ENCODE measurements around the gene CRELD2. TPM values are rescaled to one million over a fixed set of nuclear protein-coding genes. Genes with fewer than 3 reads are reported as not detected.

The CRELD2 gene
- total RNA-seq, 1 donor from 2014 or later: 73.9 TPM

DNA sequence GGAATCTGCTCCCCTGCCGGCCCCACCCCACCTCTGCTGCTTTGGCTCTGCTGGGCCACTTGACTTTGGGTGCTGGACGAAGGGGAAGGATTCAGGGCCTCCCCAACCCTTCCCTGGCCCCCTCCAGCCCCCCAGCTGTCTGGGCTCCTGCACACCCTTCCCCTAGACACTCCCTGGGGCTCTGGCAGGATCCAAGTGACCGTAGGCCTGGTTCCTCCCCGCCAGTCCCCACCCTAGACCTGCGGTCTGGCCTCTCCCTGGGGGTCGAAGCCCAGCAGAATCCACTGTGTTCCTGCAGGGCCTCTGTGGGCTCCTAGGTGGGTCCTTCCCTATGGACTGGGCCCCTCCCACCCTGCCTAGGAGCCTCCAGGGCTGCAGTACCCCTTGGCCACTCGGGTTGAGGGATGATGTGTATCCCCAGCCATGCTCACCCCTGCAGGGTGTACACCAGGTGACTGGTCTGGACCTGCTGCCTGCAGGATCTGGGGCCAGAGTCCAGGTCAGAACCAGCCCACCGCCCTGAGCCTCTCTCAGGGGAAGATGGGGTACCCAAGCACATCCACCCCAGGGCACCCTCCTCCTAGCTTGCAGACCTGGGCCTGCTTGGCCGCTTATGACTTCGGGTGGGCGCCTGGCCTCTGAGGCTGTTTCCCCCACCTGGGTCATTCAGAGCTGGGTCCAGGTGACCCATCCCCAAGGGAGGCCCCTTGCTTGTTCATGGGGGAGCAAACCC, 47.8 kb downstream of the CRELD2 start:
- intact Hi-C loops (cut with micrococcal nuclease): no loop called here

DNA sequence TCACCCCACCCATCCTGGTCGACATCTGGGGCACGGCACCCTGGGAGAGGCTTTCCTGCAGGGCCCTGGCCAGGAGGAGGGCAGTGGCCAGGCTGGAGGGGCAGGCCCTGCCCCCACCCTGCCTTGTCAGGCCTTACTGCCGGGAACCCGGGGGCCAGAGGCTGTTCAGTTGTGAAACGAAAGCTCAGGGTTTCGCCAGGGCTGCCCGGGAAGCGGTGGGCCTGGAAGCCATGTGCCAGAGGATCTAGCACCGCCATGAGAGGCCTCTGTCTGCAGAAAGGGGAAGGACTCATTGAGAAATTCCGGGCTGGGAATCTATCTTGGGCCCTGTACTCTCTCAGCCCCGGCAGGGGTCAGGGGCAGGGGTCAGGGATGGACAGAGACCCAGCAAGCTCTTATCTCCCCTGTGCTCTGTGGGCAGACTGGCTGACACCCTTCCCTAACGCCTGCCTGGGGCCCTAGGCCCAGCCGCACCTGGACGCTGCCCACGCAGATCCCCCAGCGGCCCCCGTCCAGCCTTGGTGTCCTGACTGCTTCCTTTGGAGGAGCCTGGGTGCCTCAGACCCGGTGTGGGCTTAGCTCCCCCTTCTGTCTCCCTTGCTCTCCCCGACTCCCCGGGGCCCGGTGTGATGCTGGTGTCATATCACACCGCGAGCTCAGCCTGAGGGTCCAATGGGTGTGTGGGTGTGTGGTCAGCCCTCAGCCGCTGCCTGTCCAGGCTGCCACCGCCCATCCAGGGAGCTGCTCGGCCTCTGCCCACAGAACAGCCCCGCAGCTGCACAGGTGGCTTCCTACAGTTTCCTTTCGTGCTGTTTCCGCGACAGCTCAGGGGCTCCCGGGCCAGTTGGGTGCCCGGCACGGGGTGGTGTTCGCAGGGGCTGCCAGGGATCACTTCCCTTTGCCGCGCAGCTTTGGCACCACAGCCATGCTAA, 48.6 kb downstream of the CRELD2 start:
- intact Hi-C loops (cut with micrococcal nuclease): no loop called here

DNA sequence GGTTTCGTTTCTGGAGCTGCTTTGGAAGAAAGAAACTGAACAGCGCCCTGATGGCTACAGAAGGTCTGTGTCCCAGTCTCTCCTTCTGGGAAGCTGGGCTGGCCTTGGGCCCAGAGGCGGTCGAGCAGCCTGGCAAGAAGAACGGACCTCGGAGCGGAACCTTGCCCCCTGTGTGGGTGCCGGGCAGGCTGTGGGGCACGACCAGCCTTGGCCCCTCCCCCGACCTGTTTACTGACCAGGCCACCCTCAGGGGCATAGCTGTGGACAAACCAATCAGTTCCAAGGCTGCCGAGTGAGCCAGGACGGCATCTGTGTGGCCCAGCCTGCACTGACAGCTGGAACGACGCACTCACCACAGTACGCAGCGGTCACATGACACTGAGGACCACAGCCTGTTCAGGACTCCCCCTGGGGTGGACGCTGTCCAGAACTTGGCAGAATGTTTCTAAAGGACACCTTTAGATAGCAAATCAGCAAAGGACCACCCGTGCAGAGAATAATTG, 49.3 kb downstream of the CRELD2 start:
- intact Hi-C loops (cut with micrococcal nuclease): no loop called here

DNA sequence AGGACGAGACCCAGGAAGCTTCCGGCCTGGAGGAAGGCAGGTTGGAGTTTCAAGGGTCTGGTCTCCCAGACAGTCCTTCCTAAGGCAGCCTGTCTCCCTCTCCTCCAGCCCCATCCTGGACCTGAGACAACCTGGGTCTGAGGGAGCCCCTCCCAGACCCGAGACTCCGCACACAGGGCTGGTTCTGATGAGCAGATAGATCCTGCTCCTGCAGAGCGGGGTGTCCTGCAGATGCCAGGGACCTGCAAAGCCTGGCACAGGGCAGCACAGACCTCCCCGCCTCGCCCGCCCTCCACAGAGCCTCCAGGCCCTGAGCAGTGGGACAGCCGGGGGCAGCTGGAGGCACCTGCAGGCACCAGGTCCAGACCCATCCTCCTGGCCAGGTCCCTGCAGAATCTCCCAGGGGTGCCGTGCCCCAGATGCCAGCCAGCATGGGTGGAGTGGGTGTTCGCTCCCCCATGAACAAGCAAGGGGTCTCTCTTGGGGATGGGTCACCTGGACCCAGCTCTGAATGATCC, 49.9 kb downstream of the CRELD2 start:
- intact Hi-C loops (cut with micrococcal nuclease): no loop called here

DNA sequence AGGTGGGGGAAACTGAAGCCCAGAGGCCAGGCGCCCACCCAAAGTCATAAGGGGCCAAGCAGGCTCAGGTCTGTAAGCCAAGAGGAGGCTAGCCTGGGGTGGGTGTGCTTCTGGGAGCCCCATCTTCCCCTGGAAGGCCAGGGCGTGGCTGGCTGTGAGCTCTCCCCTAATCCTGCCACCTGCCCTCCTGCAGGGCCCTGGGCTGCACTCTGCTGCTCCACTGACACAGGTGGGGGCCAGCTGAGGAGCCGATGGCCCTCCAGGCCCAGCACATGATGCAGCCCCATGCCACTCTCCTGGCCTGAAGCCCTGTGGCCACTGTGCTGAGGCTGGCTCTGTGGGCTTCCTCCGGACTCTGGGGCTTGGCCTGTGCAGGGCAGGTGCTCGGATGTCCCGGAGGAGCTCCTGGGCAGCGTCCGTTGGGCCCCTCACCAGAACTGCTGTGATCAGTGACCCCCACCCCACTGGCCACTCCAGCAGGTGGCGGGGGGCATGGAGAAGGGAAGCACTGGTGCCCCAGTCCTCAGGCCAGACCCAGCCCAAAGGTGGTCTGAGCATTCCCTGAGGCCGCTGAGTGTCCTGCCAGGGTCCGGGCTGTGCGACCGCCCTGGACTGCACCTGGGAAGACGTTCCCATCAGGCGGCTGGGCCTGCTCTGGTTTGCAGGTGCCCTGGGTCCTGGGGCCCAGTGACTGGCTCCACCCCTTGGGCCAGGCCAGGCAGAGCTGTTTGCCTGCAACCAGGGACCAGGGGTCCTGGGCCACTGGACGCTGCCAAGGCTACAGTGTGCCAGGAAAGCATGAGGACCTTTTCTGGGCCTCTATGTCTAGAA, 50.6 kb downstream of the CRELD2 start:
- intact Hi-C loops (cut with micrococcal nuclease): no loop called here

DNA sequence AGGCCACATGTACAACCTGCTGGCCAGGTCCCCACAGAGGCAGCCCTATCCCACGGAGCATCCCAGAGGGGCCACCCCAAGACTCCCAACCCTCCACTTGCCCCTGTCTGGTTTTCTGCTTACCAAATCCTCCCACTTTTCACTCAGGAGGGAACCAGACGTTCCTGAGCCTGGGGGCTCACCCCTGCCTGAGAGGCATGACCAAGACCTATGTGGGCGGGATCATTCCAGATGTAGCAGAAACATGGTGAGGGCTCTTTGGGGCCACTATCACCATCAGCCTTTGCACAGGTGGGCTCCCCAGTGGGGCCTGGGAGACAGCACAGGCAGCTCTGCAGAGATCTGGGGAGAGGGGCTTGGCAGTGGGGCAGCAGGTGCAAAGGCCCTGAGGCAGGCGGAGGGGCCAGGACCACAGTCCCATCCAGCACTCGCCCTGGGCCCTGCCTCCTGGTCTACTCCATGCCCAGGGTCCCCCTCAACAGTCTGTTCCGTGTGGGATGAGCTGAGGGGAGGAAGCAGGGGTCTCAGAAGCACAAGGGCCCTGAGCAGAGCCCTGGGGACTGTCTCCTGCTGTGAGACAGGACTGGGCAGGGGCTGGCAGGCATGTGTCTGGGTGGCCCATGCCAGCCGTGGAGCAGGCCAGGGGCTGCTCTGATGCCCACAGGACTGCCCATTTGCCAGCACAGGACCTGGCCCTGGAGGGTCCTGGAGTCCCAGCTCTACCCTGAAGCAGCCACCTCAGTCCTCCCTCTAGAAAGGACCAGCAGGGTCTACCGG, 51.5 kb downstream of the CRELD2 start:
- intact Hi-C loops (cut with micrococcal nuclease): loop anchor here (2.0 kb wide), 1 partner anchor 33 kb away; no protein-coding TSS in a partner anchor

DNA sequence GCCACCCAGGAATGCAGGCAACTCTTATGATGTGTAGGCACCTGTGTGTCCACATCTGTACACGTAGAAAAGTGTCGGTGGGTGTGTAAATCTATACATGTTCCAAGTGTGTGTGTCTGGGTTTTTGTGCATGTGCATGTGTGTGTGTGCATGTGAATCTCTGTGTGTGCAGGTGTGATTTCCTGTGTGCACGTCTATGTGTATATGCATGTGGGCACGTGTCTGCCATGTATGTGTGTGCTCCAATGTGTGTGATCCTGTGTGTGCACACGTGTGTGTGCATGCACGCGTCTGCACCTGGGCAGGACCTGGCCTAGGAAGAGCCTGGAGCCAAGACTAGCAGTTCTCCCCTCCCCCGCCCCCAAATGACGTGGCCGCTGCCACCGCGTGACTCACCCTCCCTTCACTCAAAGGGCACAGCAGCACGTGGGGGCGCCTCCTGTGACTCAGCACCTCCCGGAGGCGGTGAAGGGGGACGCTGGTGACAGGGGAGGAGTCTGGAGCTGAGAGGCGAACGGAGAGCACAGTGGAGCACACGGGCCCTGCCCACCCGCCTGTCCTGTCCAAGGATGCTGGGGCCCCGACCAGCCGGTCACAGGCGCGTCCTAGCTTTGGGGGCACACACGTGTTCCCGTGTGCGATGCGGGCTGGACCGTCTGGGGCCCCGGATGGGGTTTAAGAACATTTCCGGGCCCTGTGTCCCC, 52.2 kb downstream of the CRELD2 start:
- intact Hi-C loops (cut with micrococcal nuclease): loop anchor here (2.0 kb wide), 1 partner anchor 34 kb away; no protein-coding TSS in a partner anchor

DNA sequence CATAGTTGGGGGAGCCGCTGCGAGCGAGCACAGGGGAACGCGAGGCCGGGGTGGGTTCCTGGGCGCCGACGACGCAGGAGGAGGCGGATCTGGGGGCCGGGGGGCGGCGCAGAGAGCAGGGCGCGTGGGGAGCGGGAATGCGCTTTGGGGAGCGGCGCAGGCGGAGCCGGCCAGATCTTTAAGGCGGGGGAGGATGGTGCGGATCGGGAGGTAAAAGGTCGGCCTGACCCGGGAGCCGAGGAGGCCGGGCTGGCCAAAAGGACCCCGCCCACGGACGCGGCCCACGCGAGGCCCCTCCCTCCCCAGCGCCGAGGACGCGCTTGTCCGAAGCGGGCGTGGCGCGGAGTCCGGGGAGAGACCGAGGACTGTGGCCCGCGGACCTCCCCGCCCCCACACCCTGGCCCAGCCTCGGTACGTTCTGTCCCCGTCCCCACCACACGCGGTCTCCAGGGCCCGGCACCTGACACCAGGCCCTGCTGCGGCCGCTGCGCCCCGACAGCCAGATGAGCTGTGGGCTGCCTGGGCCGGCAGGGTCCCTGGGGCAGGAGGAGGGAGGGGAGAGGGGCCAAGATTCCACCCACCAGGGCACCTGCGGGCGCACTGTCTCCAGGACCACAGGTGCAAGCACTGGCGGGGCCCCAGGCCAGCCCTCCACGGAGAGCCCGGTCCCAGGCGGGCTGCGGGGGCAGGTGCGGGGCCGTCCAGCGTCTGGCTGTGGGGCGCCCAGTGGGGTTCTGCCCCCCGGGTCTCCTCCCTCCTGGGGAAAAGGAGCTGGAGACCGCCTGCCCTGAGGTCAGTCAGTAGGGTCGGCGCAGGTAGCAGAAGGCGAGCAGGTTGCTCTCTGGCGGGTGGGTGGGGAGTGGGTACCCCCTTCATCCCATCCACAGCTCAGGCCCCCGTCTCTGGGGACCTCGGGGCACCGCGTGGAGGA, 53.1 kb downstream of the CRELD2 start:
- intact Hi-C loops (cut with micrococcal nuclease): loop anchor here (2.0 kb wide), 1 partner anchor 35 kb away; no protein-coding TSS in a partner anchor

DNA sequence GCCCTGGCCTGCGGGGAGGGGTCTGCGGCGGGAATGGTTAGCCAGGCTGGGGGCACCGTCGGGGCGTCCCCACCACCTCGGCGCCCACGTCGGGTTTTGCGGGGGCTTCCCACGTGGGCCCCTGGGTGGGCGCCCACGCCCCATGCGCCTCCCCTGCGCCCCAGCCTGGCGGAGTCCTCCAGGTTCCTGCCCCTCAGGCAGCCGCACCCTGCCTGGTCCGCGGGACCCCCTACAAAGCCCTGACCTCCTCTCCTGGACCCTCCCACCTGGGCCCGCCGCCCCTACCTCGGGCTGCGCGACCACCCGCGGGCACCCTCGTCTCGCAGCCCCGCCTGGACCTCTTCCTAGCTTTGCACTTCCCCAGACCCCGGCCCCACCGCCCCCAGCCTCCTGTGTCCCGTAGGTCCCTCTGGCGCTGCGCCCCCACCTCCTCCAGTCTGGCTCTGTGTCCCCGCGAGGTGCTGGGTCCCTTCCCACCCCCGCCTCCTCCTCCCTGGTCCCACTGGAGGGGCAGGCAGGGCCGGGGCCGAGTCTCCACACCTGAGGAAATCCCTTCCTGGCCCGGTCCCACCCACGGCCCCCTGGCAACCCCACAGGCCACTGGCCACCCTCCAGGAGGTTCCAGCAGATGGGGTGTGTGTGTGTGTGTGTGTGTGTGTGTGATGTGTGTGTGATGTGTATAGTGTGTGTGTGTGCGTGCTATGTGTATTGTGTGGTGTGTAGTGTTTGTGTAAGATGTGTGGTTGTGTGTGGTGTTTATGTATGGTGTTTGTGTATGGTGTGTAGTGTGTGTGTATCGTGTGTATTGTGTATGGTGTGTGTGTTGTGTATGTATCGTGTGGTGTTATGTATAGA, 54.0 kb downstream of the CRELD2 start:
- intact Hi-C loops (cut with micrococcal nuclease): no loop called here

DNA sequence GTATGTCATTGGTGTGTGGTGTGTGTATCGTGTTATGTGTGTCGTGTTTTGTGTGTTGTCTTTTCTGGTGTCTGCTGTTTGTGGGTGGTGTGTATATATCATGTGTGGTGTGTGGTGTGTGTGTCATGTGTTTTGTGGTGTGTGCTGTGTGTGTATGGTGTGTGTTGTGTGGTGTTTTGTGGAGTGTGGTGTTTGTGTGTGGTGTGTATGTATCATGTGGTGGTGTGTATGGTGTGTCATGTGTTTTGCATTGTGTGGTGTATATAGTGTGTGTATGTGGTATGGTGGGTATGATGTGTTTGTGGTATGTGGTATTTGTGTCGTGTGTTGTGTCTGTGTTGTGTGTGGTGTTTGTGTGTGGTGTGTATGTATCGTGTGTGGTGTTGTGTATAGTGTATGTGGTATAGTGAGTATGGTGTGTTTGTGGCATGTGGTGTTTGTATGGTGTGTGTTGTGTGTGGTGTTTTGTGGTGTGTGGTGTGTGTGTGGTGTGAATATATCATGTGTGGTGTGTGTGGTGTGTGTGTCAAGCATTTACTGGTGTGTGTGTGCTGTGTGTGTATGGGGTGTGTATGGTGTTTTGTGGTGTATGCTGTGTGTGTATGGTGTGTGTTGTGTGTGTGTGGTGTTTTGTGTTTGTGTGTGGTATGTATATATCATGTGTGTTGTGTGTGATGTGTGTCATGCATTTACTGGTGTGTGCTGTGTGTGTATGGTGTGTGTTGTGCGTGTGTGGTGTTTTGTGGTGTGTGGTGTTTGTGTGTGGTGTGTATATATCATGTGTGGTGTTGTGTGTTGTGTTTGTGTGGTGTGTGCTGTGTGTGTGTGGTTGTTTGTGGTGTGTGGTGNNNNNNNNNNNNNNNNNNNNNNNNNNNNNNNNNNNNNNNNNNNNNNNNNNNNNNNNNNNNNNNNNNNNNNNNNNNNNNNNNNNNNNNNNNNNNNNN, 54.9 kb downstream of the CRELD2 start:
- intact Hi-C loops (cut with micrococcal nuclease): no loop called here

DNA sequence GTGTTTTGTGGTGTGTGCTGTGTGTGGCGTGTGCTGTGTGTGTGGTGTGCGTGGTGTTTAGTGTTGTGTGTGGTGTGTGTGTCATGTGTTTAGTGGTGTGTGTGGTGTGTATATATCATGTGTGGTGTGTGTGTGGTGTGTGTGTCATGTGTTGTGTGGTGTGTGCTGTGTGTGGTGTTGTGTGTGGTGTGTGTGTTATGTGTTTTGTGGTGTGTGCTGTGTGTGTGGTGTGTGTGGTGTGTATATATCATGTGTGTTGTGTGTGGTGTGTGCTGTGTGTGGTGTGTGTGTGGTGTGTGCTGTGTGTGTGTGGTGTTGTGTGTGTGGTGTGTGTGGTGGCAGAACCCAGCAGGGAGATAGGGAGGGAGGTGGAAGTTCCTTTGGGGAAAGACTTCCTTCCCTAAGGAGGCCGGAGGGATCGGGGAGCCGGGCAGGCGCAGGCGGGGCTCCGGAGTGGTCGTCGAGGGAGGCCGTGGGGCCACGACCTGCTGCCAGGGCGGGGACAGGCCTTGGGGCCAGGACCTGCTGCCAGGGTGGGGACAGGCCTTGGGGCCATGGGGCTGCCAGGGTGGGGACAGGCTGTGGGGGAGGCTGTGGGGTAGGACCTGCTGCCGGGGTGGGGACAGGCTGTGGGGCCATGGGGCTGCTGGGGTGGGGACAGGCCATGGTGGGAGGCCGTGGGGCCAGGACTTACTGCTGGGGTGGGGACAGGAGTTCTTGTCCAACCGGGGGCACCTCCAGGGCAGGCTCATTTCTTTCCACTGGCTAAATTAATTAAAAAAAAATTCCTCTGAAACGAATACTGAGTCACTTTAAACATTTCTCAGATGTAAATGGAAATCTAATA, 57.3 kb downstream of the CRELD2 start:
- intact Hi-C loops (cut with micrococcal nuclease): loop anchor here (5.0 kb wide), 1 partner anchor 52 kb away; no protein-coding TSS in a partner anchor

DNA sequence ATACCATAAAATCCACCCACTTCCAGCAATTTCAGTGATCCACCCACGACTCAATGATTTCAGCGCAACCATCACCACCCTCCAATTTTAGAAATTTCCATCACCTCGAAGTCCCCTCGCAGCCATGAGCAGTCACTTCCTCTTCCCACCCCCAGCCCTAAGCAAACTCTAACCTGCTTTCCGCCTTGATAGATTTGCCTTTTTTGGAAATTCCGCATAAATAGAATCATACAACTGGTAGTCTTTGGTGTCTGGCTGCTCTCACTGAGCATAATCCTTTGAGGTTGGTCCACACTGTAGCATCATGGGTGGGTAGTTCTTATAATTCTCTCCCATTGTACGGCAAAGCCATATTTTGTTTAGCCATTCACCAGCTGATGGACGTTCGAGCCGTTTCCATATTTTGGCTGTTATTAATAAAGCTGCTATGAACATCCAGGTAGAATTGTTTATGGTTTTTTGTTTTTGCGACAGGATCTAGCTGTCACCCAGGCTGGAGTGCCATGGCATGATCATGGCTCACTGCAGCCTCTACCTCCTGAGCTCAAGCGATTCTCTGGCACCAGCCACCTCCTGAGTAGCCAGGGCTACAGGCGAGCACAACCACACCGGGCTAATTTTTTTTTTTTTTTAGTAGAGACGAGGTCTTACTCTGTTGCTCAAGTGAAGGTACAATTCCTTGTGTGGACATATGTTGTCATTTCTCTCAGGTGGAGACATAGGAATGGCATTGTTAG, 58.2 kb downstream of the CRELD2 start:
- intact Hi-C loops (cut with micrococcal nuclease): loop anchor here (5.0 kb wide), 1 partner anchor 51 kb away; no protein-coding TSS in a partner anchor
